ENCODE measurements around the gene MAP1S.

GRCh38 chr19:17772172-17772571, 52.9 kb downstream of the MAP1S start:
- no peak for TF ChIP-seq GATA3 (IDR thresholded peaks at IDR 0.05; ENCODE audit: low read depth, low read length)
- no peak for TF ChIP-seq GATA2 (IDR thresholded peaks at IDR 0.05; ENCODE audit: low read depth, low read length)
